KG1 (cell line): ENCODE results near the gene CROCC.
"Not testable (repeated sequence)": the region's sequence is repeated elsewhere in the genome, so short reads cannot be mapped to it uniquely, and the experiment has no call there.

Source experiments
- DNase-seq: peaks from one replicate; lab custom pipeline; 2025; lab: John Stamatoyannopoulos, UW

Gene CROCC, protein sequence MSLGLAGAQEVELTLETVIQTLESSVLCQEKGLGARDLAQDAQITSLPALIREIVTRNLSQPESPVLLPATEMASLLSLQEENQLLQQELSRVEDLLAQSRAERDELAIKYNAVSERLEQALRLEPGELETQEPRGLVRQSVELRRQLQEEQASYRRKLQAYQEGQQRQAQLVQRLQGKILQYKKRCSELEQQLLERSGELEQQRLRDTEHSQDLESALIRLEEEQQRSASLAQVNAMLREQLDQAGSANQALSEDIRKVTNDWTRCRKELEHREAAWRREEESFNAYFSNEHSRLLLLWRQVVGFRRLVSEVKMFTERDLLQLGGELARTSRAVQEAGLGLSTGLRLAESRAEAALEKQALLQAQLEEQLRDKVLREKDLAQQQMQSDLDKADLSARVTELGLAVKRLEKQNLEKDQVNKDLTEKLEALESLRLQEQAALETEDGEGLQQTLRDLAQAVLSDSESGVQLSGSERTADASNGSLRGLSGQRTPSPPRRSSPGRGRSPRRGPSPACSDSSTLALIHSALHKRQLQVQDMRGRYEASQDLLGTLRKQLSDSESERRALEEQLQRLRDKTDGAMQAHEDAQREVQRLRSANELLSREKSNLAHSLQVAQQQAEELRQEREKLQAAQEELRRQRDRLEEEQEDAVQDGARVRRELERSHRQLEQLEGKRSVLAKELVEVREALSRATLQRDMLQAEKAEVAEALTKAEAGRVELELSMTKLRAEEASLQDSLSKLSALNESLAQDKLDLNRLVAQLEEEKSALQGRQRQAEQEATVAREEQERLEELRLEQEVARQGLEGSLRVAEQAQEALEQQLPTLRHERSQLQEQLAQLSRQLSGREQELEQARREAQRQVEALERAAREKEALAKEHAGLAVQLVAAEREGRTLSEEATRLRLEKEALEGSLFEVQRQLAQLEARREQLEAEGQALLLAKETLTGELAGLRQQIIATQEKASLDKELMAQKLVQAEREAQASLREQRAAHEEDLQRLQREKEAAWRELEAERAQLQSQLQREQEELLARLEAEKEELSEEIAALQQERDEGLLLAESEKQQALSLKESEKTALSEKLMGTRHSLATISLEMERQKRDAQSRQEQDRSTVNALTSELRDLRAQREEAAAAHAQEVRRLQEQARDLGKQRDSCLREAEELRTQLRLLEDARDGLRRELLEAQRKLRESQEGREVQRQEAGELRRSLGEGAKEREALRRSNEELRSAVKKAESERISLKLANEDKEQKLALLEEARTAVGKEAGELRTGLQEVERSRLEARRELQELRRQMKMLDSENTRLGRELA (N-terminal part only)

DNA sequence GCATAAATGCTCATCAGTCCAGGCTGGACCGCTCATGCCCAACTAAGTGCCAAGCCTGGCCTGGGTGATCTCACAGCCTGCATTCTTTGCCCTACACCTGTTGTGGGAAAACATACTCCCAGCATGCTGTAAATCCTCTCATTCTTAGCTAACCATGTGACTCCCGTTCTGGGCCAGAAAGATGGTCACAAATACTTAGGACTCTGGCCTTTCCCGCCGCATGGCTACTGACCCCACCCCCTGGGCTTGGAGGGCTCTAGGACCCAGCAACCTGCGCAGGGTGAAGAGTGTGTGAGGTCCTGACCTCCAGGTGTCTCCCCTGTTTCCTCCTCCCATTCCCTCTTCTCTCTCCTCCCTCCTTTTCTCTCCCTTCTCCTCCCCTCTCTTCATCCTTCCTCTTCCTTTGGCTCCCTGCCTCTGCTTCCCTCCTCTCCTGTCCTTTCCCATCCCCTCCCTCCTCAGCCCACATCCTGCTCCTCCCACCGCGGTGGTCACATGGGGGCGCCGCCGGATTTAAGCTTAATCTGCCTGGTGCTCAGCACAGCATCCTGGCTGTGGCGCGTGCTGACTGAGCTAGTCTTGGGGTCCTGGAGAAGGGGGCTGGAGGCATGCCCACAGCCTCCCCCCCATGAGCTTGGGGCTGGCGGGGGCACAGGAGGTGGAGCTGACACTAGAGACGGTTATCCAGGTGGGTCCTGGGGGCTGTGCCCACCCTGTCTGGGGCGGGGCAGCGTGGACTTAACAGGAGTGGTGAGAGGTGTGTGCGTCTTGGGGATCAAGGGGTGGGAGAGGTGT, at the start of gene CROCC:
Gene CROCC (plus strand): TSS at position 541 of the 795 bp plus-strand sequence. CDS start 88 bp downstream, at position 629.
- DNase-seq, result peak; percentile 12

DNA sequence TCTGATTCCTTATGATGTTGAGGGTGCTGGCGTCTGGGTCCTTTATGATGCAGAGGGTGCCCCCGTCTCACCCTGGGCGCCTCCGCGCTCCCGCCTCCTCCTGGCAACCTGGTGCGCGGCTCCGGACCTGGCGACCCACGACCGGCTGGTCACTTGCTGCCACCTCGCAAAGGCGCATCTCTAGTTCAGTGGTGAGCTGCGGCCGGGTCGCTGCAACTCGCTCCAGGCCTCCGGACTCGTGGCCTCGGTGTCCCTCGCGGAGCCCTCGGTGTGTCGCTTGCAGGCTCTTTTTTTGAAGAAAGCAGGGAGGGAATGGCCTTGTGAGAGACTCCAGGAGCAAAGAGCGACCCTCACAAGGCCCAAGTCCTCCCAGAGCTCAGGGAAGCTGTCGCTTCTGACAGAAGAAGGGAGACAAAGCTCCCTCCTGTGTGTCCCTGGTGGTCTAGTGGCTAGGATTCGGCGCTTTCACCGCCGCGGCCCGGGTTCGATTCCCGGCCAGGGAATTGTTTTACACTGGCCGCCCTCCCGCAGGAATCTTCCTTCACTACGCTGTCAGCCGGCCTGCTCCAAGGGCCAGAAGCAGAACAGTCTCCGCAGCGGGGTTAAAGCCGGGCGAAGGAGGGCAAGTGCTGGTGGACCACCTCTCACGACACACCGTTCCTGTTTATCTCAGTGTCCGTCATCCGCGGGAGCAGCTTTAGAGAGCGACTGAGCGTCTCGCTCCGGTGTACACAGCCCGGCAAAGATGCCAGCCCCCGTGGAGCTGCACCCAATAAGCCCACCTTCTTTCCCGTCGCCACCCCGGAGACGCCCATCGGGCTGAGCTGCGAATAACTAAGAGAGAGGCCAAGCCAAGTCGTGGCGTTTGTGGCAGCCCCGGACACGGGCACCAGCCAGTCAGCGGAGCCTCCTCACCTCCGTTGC, 49.3 kb upstream of the CROCC start:
- peak; percentile 8 for DNase-seq

DNA sequence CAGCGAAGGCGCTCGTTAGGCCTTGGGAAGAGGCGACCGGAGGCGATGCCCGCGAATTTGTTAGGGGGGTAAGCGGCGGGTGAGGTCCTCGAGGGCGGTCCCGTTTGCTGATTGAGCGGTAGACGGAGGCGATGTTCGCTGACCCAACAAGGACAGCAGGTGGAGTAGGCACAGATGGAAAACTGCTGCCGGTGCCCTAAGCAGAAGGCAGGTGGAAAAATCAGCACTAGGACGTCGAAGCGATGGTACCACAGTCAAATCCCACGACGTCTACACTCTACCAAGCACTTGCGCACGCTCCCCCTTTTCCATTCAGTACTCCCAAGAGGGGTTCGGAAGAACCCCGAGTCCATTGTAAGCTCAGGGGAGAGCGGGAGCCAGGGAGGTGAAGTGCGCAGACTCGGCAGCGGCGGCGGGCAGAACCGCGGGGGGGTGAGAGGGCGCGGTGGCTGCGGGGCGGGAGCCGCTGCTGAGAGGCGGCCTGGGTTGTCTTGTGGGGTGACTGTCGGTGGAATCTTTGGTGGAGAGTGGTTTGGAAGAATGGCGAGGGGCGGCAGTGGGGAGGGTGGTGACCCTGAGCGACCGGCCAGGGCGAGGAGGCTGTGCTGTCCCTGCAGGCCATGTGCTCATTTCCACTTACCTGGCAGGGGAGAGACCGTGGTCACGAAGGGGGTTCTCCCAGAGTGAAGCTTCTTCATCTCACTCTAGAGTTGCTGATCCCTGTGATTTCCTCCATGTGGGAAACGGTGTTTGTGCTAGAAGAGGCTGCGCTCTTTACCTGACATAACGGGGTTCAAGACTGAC, 48.5 kb upstream of the CROCC start:
- DNase-seq, result not testable (repeated sequence)

DNA sequence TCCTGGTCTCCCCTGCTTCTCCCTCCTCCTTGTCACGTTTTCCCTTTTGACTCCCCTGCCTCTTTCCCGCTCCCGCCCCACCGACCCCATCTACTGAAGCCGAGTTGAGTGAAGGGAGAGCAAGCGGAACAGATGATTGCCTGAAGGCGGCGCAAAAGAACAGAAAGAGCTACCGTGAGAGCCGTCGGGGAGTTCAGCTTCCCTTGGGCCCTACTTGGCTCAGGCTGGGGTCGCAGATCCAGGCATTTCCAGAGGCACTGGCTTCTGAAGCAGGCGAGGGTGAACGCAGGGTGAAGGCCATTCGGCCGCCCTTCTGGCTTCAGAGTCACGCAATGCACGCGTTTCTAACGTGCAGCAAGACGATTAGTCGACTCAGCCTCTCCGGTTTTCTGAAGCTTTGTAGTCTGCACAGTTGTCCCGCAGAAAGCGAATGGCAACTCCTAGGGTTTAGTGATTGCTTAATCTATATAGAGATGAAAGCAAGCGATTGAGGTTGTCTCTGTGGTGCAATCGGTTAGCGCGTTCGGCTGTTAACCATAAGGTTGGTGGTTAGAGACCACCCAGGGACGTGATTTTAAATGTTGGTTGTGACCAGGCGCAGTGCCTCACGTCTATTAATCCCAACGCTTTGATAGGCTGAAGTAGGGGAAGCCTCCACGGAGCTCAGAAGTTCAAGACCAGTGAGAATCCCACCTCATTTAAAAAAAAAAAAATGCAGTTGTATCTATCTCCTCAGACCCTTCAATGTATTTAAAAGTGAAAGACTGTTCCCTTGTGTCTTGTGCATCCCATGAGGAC, 46.6 kb upstream of the CROCC start:
- not testable (repeated sequence) for DNase-seq

DNA sequence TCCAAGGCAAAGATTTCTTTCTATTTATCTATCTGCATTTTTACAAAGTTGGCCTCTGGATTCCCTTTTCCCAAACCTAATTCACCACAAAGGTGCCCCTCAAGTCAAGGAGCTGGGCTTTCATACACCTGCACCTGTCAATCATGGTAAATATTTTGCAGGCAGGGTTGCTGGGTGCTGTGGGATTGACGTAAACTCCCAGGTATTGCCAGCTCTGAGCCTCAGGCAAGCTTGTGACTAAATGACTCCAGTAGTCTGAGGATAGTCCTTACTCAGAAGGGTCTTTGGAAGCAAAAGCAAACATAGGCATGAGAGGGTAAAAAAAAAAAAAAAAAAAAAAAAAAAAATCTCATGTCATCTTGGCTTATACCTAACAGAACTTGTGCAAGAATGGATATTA, 40.0 kb upstream of the CROCC start:
- DNase-seq, result not testable (repeated sequence)

DNA sequence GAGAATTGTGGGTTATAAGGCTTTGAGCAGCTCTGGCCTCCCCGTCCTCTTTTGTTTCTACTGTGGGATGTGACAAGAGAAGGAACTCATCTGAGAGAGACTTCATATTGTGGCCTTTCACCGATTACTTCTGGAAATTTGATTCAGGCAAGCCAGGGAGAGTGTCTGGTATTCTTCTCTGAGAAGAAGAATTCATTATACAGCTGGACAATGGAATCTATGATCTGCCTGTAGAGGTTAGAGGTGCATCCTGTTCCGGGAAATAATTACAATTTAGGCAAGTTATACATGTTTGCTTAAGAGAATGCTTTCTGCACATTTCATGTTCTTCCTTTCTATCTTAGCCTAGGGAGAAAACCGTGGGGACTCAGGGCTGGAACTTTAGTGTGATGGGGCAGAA, 38.7 kb upstream of the CROCC start:
- no peak for DNase-seq

DNA sequence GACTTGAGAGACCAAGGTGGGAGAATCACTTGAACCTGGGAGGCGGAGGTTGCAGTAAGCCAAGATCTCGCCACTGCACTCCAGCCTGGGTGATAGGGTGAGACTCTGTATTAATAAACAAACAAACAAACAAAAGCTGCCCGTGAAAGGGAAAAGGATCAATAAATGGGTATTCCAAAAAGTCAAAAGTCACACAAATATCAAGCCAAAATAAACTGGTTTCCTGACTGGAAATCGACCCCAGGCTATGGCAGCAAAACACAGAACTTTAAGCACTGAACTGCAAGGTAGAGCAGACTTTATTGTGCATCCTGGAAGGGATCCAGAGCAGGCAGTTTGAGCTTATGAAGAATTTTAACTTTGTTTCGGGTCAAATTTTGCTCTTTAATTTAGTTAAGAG, 37.2 kb upstream of the CROCC start:
- DNase-seq, result not testable (repeated sequence)

DNA sequence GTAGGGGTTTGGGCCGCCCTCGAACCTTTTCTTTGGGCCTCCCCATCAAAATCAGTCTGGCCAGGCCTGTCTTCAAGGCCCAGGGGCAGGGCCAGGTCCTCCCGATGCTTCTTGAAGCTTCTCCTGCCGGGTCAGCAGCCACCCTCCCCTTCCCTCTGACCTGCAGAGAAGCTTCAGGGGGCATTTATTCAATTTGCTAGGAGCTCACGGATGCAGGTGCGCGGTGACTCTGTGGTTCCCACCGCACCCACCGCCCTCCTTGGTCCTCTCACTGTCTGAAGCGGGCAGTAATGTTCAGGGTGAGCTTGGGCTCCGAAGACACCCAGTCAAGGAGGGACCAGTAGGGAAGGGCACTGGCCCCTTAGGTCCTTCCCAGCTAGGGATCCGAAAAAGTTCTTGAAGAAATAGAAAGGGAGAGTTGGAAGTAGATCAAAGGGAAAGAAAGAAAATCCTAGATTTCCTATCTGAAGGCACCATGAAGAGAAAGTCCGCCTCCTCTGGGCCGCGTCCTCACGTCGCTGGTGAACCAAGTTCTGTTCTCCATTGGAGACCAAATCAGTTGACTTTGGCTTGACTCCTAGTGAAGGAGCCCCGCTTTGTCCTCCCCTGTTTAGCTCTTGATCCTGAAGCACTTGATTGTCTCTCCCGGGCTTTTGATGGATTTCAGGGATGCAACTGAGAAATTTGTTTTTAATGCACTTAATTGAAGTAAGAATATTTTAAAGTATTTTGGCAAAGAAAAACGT, 34.7 kb upstream of the CROCC start:
- DNase-seq, result no peak

DNA sequence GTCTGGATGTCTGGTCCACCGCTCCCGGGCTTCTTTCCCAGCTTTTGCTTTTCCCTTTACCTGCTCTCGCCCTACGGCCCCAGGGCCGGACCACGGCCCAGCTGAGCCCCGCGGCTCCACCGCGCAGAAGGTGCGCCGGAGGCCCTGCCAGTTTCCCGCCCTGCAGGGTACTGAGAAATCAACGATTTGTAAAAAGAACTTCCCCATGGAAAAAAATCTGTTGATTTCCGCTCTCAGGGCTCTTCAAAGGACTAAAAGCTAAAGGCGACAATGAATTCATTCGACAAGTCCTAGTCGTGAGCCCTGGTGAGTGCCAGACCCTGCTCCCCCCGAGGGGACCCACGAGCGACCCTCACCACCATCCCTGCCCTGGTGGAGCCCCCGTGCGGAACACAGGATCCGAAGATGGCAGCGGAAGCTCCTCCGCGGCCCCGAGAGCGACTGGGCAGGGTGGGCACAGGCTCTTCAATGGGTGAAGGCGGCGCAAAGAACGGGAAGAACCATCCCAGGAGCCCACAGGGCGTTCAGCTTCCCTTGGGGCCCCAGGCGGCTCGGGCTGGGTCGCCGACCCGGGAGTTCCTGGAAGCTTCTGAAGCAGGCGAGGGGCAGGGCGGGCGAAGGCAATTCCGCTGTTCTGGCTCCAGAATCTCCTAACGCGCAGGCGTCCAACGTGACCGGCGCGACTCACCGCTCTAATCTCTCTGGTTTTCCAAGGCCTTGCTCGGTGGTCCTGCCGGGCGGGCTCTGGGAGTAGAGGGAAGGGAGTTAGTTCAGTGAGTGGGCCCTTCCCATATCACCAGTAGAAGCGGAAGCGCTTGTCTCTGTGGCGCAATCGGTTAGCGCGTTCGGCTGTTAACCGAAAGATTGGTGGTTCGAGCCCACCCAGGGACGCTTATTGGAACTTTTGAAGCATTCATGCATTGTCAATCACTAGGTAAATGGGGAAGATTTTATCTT, 32.6 kb upstream of the CROCC start:
- no peak for DNase-seq

DNA sequence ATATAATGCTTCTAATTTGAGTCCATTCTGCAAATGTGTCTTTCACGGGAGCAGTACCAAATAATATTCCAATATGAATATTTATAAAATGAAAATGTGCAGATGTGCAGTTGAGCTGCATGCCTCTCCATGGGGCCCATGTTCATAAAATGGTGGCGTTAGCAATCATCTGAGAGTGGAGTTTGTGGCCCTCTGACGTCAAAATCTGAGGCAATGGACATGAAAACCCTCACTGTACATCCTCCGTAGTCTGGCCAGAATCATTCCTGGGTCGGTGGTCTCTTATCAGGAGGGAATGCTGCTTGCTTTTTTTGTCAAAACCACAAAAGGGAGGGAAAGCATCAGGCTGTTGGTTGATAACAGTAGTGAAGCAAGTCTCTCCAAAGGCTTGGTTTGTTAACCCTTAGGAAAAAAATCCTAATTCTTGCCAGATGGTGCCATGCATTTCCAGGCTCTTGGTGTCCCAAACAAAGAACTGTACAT, 31.2 kb upstream of the CROCC start:
- DNase-seq, result not testable (repeated sequence)

DNA sequence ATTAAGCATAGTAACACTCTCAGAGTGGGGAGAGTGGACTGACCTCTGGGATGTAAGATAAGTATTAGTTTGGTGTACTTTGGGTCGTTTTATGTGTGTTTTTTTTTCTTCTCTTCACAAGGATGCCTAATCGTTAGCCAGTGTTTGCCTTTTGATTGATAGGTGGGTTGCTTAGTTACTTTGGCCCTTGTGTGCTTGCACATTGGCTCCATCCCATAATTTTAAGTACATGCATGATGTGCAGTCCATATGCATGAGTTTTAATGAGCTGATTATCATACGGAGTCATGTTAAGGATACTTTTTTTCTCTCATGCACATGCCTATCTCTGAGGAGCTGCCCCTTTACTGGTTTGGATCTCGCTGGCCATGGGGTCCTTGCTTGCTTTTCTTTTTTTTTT, 30.7 kb upstream of the CROCC start:
- DNase-seq, result not testable (repeated sequence)

DNA sequence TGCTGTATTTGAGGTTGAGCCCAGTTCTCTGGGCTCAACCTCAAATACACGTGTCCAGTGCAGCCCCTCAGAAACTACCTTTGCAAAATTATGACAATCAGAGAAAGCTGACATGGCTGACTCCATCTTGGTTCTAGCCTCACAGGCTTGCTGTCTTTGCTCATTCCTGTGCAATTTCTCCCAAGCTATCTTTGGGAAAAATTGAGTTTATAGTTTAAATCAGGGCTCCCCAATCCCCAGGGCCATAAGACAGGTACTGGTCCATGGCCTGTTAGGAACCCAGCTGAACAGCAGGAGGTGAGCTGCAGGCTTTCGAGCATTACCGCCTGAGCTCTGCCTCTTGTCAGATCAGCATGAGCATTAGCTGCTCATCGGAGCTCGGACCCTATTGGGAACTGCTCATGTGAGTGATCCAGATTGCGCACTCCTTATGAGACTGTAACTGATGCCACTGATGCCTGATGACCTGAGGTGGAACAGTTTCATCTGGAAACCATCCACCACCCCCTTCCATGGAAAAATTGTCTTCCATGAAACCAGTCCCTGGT, 28.7 kb upstream of the CROCC start:
- DNase-seq, result not testable (repeated sequence)

DNA sequence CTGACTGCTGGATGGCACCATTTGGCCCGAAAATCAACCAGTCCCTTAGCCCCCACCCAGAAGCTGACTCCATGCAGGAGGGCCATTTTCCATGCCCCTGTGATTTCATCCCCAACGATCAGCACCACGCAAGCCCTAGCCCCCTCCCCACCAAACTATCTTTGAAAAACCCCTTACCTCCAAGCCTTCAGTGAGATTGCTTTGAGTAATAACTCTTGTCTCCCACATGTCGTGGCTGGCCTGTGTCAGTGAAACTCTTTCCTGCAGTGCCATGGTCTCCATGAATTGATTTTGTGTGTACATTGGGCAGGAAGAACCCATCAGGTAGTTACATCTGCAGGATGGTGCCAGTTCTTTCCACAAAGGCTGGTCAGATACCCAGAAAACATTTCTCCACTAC, 27.9 kb upstream of the CROCC start:
- not testable (repeated sequence) for DNase-seq

DNA sequence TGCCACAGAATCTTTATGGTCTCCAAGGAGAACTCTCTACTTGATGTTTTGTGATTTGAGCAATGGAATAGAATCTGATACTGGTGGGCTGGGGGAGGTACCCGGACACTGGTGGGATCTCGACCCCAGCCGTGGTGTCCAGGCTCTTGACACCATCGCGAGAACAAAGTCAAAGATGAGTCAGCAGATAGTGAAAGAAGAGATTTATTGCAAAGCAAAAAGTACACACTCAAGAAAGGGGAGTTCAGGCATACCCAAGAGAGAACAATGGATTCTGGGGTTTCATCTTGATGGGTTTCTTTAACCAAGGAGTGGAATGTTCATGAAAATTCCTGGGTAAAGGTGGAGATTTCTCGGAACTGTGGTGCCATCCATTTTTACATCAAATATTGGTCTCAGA, 27.4 kb upstream of the CROCC start:
- not testable (repeated sequence) for DNase-seq

DNA sequence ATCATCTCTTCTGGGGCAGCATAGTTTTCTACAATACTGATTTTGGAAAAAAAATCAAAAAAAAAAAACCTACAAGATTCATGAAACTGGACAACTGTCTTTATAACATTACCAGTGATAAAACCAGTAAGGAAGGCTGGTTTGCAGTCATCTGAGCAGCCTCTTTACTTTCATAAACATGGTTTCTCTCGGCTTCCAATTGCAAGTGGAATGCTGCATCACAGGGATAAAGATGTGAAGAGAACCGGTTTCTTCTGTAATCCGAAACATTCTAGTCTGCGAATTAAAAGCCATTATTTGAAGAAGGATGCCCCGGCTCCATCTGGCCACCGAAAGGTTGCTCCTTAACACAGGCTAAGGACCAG, 26.5 kb upstream of the CROCC start:
- DNase-seq, result not testable (repeated sequence)
